HEK293 (cell line): ENCODE measurements around the gene GPR148.

ENCODE experiments used
- CTCF ChIA-PET: fragments of 350-600 bp; formaldehyde crosslinking; extraction: SDS; loops from one replicate; lab custom pipeline; 2021; ENCODE audit warnings: antibody characterized with exemption; lab: Yijun Ruan, JAX
- POLR2A ChIA-PET: fragments of 300-600 bp; formaldehyde crosslinking; extraction: SDS; loops from one replicate; lab custom pipeline; 2020; ENCODE audit warnings: antibody characterized with exemption, inconsistent platforms; lab: Yijun Ruan, JAX
- H3K27ac ChIP-seq: fragments of 200-500 bp; sonication (Bioruptor generic); 2 replicates; pipeline ENCODE4 v1.5.1; 2014; ENCODE audit warnings: low read depth, low read length, control low read depth, inconsistent platforms; ENCODE audit errors: extremely low read depth
- H3K36me3 ChIP-seq, 2 experiments: fragments of 200-500 bp in 1 of 2; sonication (Bioruptor generic) in 1 of 2; 1 replicate in 1 of 2; 2 replicates in 1 of 2; pipeline ENCODE4 v1.5.1; 2014 to 2017; ENCODE audit warnings: inconsistent platforms in 2 of 2, low read length in 2 of 2; ENCODE audit not compliant: control insufficient read depth in 2 of 2, insufficient read depth in 1 of 2
- H3K4me1 ChIP-seq: fragments of 200-500 bp; sonication (Bioruptor generic); 2 replicates; pipeline ENCODE4 v1.5.1; 2014; ENCODE audit warnings: mild to moderate bottlenecking, low read length, inconsistent platforms; ENCODE audit not compliant: control insufficient read depth, insufficient read depth
- H3K4me3 ChIP-seq: 2 replicates; pipeline ENCODE4 v1.5.1; 2011; ENCODE audit warnings: low read depth, mild to moderate bottlenecking, control low read depth, low read length, moderate library complexity
- H3K9me3 ChIP-seq: fragments of 200-500 bp; sonication (Bioruptor generic); 2 replicates; pipeline ENCODE4 v1.5.1; 2014; ENCODE audit warnings: low read depth, low read length, inconsistent platforms; ENCODE audit not compliant: control insufficient read depth, insufficient read depth
- KLF7 ChIP-seq: fragments of 450-650 bp; formaldehyde crosslinking; IDR thresholded peaks from 2 replicates; pipeline ENCODE4 v1.5.1; 2016; ENCODE audit warnings: missing biosample characterization, missing genetic modification characterization, borderline replicate concordance
- SALL2 ChIP-seq: fragments of 450-650 bp; formaldehyde crosslinking; IDR thresholded peaks from 2 replicates; pipeline ENCODE4 v1.5.0; 2017; ENCODE audit warnings: missing biosample characterization, mild to moderate bottlenecking, missing genetic modification characterization, borderline replicate concordance
- TSHZ1 ChIP-seq: fragments of 450-650 bp; formaldehyde crosslinking; IDR thresholded peaks from 2 replicates; pipeline ENCODE4 v1.5.1; 2016; ENCODE audit warnings: missing biosample characterization, missing genetic modification characterization, borderline replicate concordance
- ZBTB10 ChIP-seq: fragments of 450-650 bp; formaldehyde crosslinking; IDR thresholded peaks from 2 replicates; pipeline ENCODE4 v1.5.1; 2016; ENCODE audit warnings: missing biosample characterization, missing genetic modification characterization
- ZEB2 ChIP-seq: fragments of 450-650 bp; formaldehyde crosslinking; IDR thresholded peaks from 2 replicates; pipeline ENCODE4 v1.5.1; 2016; ENCODE audit warnings: missing biosample characterization, missing genetic modification characterization
- ZNF16 ChIP-seq: fragments of 450-650 bp; formaldehyde crosslinking; IDR thresholded peaks from 2 replicates; pipeline ENCODE4 v1.5.1; 2016; ENCODE audit warnings: low read depth, missing biosample characterization, missing genetic modification characterization
- ZNF19 ChIP-seq: fragments of 450-650 bp; formaldehyde crosslinking; IDR thresholded peaks from 2 replicates; pipeline ENCODE4; 2016; ENCODE audit warnings: missing biosample characterization, missing genetic modification characterization, low read depth
- ZNF391 ChIP-seq: fragments of 450-650 bp; formaldehyde crosslinking; IDR thresholded peaks from 2 replicates; pipeline ENCODE4 v1.5.1; 2016; ENCODE audit warnings: low read depth, missing biosample characterization, missing genetic modification characterization, borderline replicate concordance
- ZNF521 ChIP-seq: fragments of 450-650 bp; formaldehyde crosslinking; IDR thresholded peaks from 2 replicates; pipeline ENCODE4 v1.5.1; 2017; ENCODE audit warnings: missing biosample characterization, mild to moderate bottlenecking, missing genetic modification characterization
- ZNF571 ChIP-seq: fragments of 450-650 bp; formaldehyde crosslinking; IDR thresholded peaks from 2 replicates; pipeline ENCODE4 v1.5.0; 2017; ENCODE audit warnings: missing biosample characterization, missing genetic modification characterization
- ZNF670 ChIP-seq: fragments of 450-650 bp; formaldehyde crosslinking; IDR thresholded peaks from 2 replicates; pipeline ENCODE4 v1.5.1; 2016; ENCODE audit warnings: missing biosample characterization, missing genetic modification characterization, low read depth
- ZNF777 ChIP-seq: fragments of 450-650 bp; formaldehyde crosslinking; IDR thresholded peaks from 2 replicates; pipeline ENCODE4 v1.5.1; 2017; ENCODE audit warnings: missing biosample characterization, missing genetic modification characterization, borderline replicate concordance
- ZSCAN5A ChIP-seq: fragments of 450-650 bp; formaldehyde crosslinking; IDR thresholded peaks from 2 replicates; pipeline ENCODE4 v1.5.1; 2016; ENCODE audit warnings: missing biosample characterization, missing genetic modification characterization

The GPR148 gene

GRCh38 chr2:130765464-130765863, 36.6 kb downstream of the GPR148 start (continued):
- no peak for TF ChIP-seq ZBTB10 (tag by site-specific recombination)
- TF ChIP-seq, all 188 proteins: peak for 0

- H3K36me3 ChIP-seq, result no peaks in the 10 kb centered on the region
- H3K27ac ChIP-seq, result no peak overlapping the region
- no peaks in the 10 kb centered on the region for H3K9me3 ChIP-seq
- POLR2A ChIA-PET, result no interaction called here
- CTCF ChIA-PET, result no interaction called here
- TF ChIP-seq ZNF16, result no peak
- no peak for TF ChIP-seq KLF7 (tag by site-specific recombination)
- TF ChIP-seq ZNF670, result no peak
- TF ChIP-seq, all 188 proteins: peak for 0
- no peaks in the 10 kb centered on the region for H3K4me1 ChIP-seq
- no peak overlapping the region for H3K4me3 ChIP-seq
Measured at GRCh38 chr2:130766037-130766436, 37.2 kb downstream of the GPR148 start.

GRCh38 chr2:130766711-130767407, 38.0 kb downstream of the GPR148 start:
- ChIA-PET CTCF (interaction anchor here (0.6 kb wide), 1 partner anchor 780 kb away, joined by 3 read pairs; no protein-coding TSS in a partner anchor), POLR2A (no interaction called here)
- Histone ChIP-seq H3K27ac (no peak overlapping the region), H3K9me3 (no peaks in the 10 kb centered on the region), H3K36me3 (no peaks in the 10 kb centered on the region), H3K4me1 (no peaks in the 10 kb centered on the region), H3K4me3 (no peak overlapping the region)
- no peak for TF ChIP-seq ZNF571 (tag by site-specific recombination)
- TF ChIP-seq ZNF521 (tag by site-specific recombination), result no peak
- TF ChIP-seq ZNF19 (tag by site-specific recombination), result no peak
- no peak for TF ChIP-seq SALL2
- TF ChIP-seq ZEB2, result no peak
- no peak for TF ChIP-seq TSHZ1 (tag by site-specific recombination)
- no peak for TF ChIP-seq ZNF391 (tag by site-specific recombination)
- no peak for TF ChIP-seq ZNF777 (tag by site-specific recombination)
- TF ChIP-seq ZSCAN5A, result no peak
